Endothelial cell (in vitro differentiated cells): ENCODE data around the gene SLF1. TPM values are rescaled to one million over a fixed set of nuclear protein-coding genes. Genes with fewer than 3 reads are reported as not detected.

ENCODE experiments used
- DNase-seq: peaks from one replicate; pipeline ENCODE4 v3.0.0; 2021; ENCODE audit warnings: low spot score
- H3K27ac Mint-ChIP-seq: one replicate; pipeline ENCODE4 v1.8.0; 2021; ENCODE audit warnings: mixed read lengths, inconsistent platforms; ENCODE audit not compliant: unreplicated experiment
- H3K27me3 Mint-ChIP-seq: one replicate; pipeline ENCODE4 v1.8.0; 2021; ENCODE audit warnings: mild to moderate bottlenecking, moderate library complexity, mixed read lengths, inconsistent platforms; ENCODE audit not compliant: unreplicated experiment
- H3K36me3 Mint-ChIP-seq: one replicate; pipeline ENCODE4 v1.8.0; 2021; ENCODE audit warnings: mild to moderate bottlenecking, low read depth, mixed read lengths, inconsistent platforms; ENCODE audit not compliant: unreplicated experiment
- H3K4me1 Mint-ChIP-seq: one replicate; pipeline ENCODE4 v1.8.0; 2021; ENCODE audit warnings: mild to moderate bottlenecking, mixed read lengths, inconsistent platforms; ENCODE audit not compliant: unreplicated experiment
- H3K4me3 Mint-ChIP-seq: one replicate; pipeline ENCODE4 v1.8.0; 2021; ENCODE audit warnings: mild to moderate bottlenecking, mixed read lengths, inconsistent platforms; ENCODE audit not compliant: unreplicated experiment
- H3K9me3 Mint-ChIP-seq: one replicate; pipeline ENCODE4 v1.8.0; 2021; ENCODE audit warnings: mixed read lengths, inconsistent platforms; ENCODE audit not compliant: unreplicated experiment
- CTCF ChIP-seq: fragments of 200-600 bp; sonication (generic); IDR thresholded peaks from one replicate; pipeline ENCODE4 v1.5.0; 2021; ENCODE audit warnings: antibody characterized with exemption; ENCODE audit not compliant: unreplicated experiment
- total RNA-seq: library from RNA; stranded (reverse); fragmentation: NEBNext Ultra II Directional; extraction: Animal tissue kit (Norgen Biotek cat#: 25700); gene quantifications from one replicate; pipeline ENCODE4 v1.2.1, GENCODE V29; 2021; ENCODE audit not compliant: unreplicated experiment

Gene SLF1
- total RNA-seq, 1 donor from 2014 or later = 4.6 TPM

GRCh38 chr5:94672746-94673145 lies 54.3 kb downstream of the SLF1 start:
- no peak for DNase-seq
- no peaks in the 10 kb centered on the region for H3K9me3 Mint-ChIP-seq
- H3K36me3 Mint-ChIP-seq = no peaks in the 10 kb centered on the region
- no peak overlapping the region for H3K4me3 Mint-ChIP-seq
- H3K4me1 Mint-ChIP-seq = no peaks in the 10 kb centered on the region
- H3K27me3 Mint-ChIP-seq = no peaks in the 10 kb centered on the region
- no peak for TF ChIP-seq CTCF
- H3K27ac Mint-ChIP-seq = no peak overlapping the region

- Mint-ChIP-seq H3K9me3 (no peaks in the 10 kb centered on the region), H3K27ac (no peak overlapping the region), H3K4me1 (no peaks in the 10 kb centered on the region), H3K4me3 (no peak overlapping the region), H3K27me3 (no peaks in the 10 kb centered on the region), H3K36me3 (no peaks in the 10 kb centered on the region)
- no peak for DNase-seq
- TF ChIP-seq CTCF = no peak
Observed at GRCh38 chr5:94674490-94675382, 56.3 kb downstream of the SLF1 start.

- Mint-ChIP-seq H3K27ac (no peak overlapping the region), H3K4me1 (no peaks in the 10 kb centered on the region), H3K36me3 (no peaks in the 10 kb centered on the region), H3K9me3 (no peaks in the 10 kb centered on the region), H3K27me3 (no peaks in the 10 kb centered on the region), H3K4me3 (no peak overlapping the region)
- no peak for TF ChIP-seq CTCF
- no peak for DNase-seq
Observed at GRCh38 chr5:94675965-94676618, 57.6 kb downstream of the SLF1 start.

- Mint-ChIP-seq H3K27me3 (no peaks in the 10 kb centered on the region), H3K9me3 (no peaks in the 10 kb centered on the region), H3K27ac (no peak overlapping the region), H3K36me3 (no peaks in the 10 kb centered on the region), H3K4me3 (no peak overlapping the region), H3K4me1 (no peaks in the 10 kb centered on the region)
- TF ChIP-seq CTCF = no peak
- no peak for DNase-seq
Observed at GRCh38 chr5:94682814-94683520, 64.5 kb downstream of the SLF1 start.
